Cardiac fibroblast (primary cell): ENCODE measurements around the gene TMEM247.

ENCODE experiments used
- DNase-seq, 2 donors: peaks; one replicate each; pipeline versions ENCODE4 v3.0.0 to v3.0.0-alpha.2; 2010; ENCODE audit warnings: low read depth in 2 of 2
- H3K4me3 ChIP-seq, 2 donors: replicated peaks in 1 of 2; 1 replicate in 1 of 2; 2 replicates in 1 of 2; pipeline ENCODE4 v1.5.1; 2011; ENCODE audit warnings: low read depth in 2 of 2, low read length in 2 of 2, mild to moderate bottlenecking in 2 of 2, moderate library complexity in 1 of 2
- CTCF ChIP-seq: IDR thresholded peaks from one replicate; pipeline ENCODE4 v1.5.1; 2011; ENCODE audit warnings: low read depth, mild to moderate bottlenecking, low read length, inconsistent platforms

The TMEM247 gene

GRCh38 chr2:46477925-46478324 lies 1.4 kb upstream of the TMEM247 start:
- no peak for TF ChIP-seq CTCF
- no peak for DNase-seq
- H3K4me3 ChIP-seq, result no peak overlapping the region

- no peak overlapping the region for H3K4me3 ChIP-seq
- DNase-seq, result no peak
- TF ChIP-seq CTCF, result no peak
These were observed 1.2 kb downstream of the TMEM247 start for GRCh38 chr2:46480562-46480961.

GRCh38 chr2:46481198-46482193 lies 2.1 kb downstream of the TMEM247 start:
- DNase-seq, result peak; percentile 80 to 85

GRCh38 chr2:46482490-46482889 lies 3.1 kb downstream of the TMEM247 start:
- no peak overlapping the region for H3K4me3 ChIP-seq
- TF ChIP-seq CTCF, result no peak
- no peak for DNase-seq

More at GRCh38 chr2:46481198-46482193, 2.1 kb downstream of the TMEM247 start:
- TF ChIP-seq CTCF, result no peak
- H3K4me3 ChIP-seq, result no peak overlapping the region

- DNase-seq, result no peak
- no peak overlapping the region for H3K4me3 ChIP-seq
- TF ChIP-seq CTCF, result no peak
These were observed 5.6 kb downstream of the TMEM247 start for GRCh38 chr2:46485002-46485401.

GRCh38 chr2:46486436-46486835 lies 7.1 kb downstream of the TMEM247 start:
- no peak for TF ChIP-seq CTCF
- H3K4me3 ChIP-seq, result no peak overlapping the region
- no peak for DNase-seq
